KBM-7 (cell line): Measurements from ENCODE around the gene HTR4.

Source experiments
- DNase-seq: peaks from one replicate; pipeline ENCODE4 v3.0.0-alpha.2; 2015
- in situ Hi-C: fragments of 300-500 bp; cut with MboI; formaldehyde crosslinking; loops from 2 replicates; pipeline ENCODE4 v1.14.3; 2020; ENCODE audit warnings: low sequenced_read_pairs, low pct_unique_long_range_greater_than_20kb, mixed read lengths

Gene HTR4

DNA sequence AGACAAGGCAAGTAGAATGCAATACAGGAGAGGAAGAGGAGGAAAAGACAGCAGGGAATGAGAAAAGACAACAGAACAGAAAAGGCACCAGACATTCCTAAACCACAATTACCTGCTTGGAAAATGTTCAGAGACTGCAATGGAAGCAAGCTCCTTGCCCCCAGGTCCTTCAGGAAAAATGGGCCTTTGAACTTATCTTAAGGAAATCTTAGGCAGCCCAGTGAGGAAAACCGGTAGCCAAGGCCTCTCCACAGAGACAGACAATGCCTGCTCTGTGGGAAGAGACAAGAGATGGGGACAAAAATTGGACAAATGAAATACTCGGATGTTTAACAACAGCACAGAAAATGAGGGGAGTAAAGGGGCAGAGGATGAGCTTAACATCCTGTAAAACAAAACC, 31.2 kb downstream of the HTR4 start:
- DNase-seq: no peak
- in situ Hi-C loops: no loop called here

DNA sequence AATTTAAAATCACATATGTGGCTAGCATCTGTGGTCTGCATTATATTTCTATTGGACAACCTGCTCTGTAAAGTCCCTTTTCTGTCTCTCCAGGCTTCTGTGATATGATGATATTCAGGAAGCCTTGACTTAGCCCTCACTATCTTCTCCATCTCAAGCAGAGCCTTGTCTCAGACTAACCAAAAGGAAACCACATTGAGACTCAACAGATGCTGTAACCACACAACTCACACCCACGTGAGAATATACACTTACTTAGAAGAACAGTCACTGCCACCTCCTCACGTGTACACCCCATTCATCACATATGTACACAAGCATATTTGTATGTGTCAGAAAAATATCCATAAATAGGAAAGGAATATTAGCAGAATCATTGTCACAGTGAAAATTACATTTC, 33.6 kb downstream of the HTR4 start:
- peak; percentile 4 for DNase-seq
- in situ Hi-C loops: no loop called here

DNA sequence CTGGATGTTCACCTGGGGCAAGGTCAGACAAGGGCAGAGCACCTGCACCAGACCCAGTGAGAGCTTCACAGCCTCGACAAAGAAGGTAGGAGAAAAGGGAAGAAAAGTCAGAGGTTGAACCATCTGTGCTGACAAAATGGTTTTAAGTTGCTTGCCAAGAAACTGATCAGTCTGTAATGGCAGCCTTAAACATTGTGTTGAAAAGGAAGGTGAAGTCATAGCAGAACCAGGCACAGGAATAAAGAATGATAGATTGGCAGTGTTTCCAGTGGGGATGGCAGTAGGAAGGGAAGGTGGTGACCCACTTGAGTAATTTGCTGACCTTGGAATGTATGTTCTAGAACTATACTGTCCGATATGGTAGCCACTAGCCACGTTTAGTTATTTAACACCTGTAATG, 34.2 kb downstream of the HTR4 start:
- no peak for DNase-seq
- in situ Hi-C loops: no loop called here

DNA sequence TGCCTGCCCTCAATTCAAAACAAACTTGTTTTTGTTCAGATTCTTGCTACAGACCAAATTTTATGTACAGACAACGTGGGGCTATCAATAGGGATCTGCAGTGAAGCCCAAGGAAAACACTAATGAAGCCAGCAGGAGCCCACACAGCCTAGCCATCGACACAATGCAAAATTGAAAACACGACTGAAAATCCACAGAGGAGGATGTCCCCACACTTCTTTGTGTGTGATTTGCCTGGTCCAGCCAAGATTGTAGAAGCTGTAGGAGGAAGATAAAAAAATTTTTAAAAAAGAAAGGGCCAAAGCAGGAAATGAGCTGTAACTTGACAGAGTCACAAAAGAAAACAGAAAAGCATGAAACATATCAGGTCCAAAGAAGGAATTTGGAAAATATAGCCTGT, 34.8 kb downstream of the HTR4 start:
- in situ Hi-C loops: no loop called here
- no peak for DNase-seq

DNA sequence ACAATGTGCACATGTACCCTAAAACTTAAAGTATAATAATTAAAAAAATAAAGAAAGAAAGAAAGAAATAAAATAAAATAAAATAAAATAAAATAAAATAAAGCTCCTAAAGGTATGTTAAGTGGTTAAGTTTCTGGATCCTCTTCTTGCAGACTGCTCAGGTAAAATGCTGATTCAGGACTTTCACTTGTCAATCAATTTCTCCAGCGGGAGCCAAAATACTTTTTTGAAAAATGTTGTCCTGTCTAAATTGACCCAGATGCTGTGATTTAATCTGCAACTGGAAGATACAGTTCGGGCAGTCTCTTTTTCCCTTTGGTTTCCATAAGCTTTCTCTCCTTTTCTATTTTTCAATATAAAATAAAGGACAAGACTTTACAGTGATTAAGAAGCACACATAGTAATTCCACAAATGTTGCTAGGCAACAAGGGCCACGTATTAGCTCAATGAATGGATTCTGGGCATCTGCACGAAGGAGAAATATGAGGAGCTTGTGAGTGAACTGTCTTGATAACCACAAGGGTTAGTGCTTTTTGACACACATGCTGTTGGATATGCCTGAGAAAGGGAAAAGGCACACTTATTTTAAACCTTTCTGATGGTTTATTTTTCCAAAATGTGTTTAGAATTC, 38.6 kb downstream of the HTR4 start:
- in situ Hi-C loops: no loop called here
- no peak for DNase-seq

DNA sequence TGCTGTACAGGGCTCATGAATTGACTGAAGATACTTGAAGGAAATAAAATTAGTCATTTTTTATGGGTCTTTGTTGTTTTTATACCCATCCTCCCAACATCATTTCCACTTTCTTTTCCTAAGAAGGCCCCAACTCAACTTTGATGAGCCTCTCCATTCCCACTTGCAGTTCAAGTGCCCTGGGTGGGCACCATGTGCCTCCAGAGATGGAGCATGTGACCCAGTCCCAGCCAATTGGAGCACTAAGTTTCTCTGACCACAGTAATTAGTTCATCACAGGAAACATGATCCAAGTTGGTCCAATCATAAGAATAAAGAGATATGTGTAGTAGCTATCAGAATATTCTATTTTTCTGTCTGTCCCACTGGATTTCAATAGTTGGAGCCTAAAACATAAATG, 46.9 kb downstream of the HTR4 start:
- in situ Hi-C loops: no loop called here
- DNase-seq: no peak

DNA sequence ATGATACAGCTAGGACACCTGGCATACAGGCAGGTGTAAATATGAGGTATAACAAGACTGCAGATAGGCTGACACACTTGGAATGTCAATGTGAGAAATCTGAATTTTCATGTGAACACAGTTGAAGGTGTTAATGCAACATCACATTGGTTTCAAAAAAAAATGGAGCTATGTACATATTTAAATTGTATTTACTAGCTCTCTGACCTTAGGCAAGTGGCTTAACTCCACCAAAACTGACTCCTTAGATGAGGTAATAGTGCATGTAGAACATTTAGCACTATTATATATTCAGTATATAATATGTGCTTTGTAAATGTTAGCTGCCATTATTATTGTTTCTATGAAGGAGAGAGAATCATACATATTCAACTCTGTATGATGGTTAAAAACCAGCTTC, 48.0 kb downstream of the HTR4 start:
- DNase-seq: no peak
- in situ Hi-C loops: no loop called here

DNA sequence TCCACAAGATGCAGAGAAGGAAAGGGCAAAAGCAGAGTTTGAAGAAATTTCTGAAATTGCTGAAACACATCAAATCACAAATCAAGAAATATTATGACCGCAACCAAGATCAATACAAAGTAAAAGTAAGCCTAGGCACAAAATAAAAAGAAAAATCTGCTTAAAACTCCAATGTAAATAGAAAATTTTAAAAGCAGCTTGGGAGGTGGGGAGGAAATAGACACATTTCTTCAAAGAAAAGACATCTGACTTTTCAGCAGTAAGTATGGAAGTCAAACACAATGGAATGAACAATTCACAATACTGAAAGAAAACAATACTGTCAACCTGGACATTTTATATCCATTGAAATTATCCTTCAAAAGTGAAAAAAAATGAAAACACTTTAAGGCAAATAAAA, 55.1 kb downstream of the HTR4 start:
- DNase-seq: no peak
- in situ Hi-C loops: no loop called here

DNA sequence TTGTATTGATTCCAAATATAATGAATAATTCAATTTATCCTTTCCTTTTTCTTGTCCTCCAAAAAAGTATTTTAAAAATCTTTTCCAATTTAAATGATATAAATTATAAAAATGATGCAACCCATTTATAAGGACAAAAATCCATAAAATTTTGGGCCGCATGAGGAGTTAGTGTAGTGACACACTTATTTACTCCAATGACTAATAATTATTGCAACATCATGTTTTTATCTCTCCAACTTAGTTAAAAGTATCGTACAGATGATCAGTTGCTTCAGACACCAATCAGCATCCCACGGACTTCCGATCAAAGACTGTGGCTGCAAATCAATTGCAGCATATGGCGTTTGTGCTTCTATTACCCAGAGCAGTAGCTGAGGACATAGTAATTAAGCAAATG, 58.6 kb downstream of the HTR4 start:
- DNase-seq: no peak
- in situ Hi-C loops: no loop called here

DNA sequence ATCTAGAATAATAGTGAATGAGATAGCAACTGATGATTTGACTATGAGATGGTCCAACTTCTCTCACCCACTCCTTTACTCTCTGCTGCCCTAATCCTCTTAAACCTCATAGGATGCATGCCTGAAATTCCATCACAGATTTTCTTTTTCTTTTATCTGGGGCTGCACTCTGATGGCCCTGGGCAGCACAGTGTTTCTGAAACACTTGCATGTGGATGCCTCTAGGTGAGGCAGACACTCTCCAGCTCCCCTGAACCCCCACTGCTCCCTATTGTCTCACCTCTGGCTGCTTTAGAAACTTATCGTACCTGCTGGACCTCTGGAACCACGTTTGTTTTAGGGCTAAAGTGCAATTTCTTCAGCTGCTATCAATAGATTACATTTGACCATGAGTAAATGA, 67.5 kb downstream of the HTR4 start:
- DNase-seq: no peak

DNA sequence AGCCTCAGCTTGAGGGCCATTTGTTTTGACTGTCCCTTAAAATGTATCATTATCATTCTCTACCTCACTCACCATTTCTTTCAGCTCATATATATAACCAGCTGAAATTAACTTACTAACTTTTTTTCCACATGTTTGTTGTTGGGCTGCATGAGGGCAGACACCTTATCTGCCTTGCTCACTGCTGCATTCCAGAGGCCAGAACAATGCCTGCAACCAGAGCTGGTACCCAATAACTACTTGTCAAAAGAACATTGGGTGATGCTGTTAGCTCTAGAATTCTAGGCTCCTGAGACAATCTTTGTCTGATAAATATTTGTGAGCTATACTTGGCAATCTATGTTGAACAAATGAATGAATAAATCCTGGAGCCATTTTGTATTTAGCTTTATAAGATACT, 68.3 kb downstream of the HTR4 start:
- no peak for DNase-seq
- in situ Hi-C loops: no loop called here

More for the DNA sequence above, 67.5 kb downstream of the HTR4 start:
- in situ Hi-C loops: no loop called here

DNA sequence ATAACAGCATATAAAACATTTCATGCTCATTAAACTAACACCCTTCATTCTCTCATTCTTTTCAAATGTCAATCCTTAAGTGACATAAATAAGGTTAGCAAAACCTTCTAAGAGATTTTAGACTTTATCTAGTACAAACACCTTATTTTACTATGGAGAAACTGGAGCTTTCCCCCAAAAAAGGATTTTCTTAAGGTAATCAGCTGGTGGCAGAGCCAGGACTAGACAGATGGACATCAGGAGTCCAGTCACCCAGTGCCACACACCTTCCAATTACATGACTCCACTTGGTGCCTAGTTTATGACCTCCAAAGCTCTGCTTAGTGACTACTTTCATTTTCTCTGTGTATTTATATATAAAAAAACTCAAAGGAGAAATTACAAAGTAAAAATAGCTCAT, 70.2 kb downstream of the HTR4 start:
- DNase-seq: no peak
- in situ Hi-C loops: no loop called here

DNA sequence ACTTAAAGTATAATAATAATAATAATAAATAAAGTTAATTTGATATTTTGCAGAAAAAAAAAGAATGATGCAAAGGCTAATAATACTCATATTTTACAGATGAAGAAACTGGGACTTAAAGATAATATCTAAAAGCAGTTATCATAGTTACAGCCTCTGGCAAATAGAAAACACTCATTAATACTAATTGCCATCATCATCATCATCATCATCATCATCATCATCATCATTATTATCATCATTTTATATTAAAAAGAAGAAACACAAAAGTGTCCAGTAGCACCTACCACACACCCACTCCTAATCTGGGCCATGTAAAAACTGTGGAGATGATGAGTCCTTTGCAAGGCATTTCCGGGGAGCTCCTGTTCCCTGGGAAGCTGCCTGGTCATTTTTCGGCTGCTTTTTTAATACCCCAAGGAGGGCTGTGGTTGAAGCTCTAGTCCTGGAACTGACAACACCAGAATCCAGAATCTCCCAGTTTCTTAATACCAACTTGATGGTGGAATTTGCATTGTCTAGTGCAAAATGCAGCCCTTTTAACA, 70.8 kb downstream of the HTR4 start:
- DNase-seq: no peak

DNA sequence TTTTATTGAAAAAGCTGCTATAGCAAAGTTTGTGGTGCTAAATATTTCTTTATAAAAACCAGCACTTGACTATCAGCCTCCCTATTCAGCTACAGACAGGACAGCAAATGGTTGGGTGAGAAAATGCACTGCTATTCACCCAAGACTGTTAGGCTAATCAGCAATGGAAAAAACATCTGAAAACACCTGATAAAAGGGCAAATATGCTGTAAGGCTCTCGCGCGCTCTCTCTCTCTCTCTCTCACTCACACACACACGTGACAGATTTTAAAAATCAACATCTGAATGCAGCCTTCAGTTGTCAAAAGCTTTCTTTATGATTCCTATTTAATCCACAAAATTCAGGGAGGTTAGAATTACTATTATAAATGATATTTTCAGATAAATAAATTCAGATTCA, 80.2 kb downstream of the HTR4 start:
- DNase-seq: no peak
- in situ Hi-C loops: no loop called here

More for the DNA sequence above, 70.8 kb downstream of the HTR4 start:
- in situ Hi-C loops: no loop called here

DNA sequence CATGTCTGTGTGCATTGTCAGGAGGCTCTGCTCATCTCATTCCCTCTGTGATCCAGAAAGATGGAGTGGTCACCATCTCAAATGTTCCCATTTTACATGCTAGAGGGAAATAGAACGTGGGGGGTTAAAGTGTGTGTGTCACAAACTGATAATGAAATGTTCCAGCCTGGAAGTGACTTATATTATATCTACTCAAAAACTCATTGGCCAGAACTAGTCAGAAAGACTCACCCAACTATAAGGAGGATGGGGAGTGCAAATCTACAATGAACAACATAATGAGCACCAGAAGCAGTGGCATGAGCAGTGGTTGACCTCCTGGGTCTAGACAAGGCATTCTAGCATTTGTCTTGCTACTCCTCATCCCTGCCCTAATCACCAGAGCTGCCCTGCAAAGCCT, 81.0 kb downstream of the HTR4 start:
- DNase-seq: no peak
- in situ Hi-C loops: no loop called here

DNA sequence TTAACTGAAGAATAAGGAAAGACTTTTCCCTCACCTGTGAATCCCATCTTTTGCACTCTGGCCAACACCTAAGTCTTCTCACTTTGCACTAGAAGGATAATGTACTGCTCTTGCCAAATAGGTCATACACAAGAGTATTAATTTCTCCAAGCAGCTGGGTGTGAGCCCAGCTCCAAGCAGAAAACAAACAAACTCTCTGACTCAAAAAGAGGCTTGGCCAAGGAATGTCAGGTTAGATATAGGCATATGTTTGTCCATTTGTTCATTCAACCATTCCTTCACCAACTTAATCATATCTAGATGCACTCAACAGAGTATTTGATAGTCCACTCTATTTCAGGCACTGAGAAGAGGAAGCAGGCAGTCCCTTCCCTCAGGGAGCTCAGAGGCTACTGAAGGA, 84.4 kb downstream of the HTR4 start:
- DNase-seq: no peak
- in situ Hi-C loops: no loop called here

DNA sequence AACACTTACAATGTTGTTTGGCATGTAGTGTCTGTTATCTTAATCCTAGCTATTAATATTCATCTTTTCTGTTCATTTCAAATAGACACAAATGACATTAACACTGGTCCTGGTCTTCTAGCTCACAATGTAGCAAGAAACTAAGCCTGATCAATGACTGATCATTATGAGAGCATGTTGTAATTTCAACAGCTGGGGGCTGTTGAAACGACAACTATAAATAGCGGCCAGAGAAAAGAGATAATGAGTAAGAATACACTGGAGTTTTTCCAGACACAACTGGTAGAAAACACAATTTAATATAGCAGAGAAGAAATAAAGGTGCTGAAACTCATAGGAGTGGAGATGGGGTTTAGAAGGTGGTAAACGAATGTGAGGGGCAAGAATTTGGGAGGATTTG, 89.2 kb downstream of the HTR4 start:
- DNase-seq: no peak
- in situ Hi-C loops: no loop called here

DNA sequence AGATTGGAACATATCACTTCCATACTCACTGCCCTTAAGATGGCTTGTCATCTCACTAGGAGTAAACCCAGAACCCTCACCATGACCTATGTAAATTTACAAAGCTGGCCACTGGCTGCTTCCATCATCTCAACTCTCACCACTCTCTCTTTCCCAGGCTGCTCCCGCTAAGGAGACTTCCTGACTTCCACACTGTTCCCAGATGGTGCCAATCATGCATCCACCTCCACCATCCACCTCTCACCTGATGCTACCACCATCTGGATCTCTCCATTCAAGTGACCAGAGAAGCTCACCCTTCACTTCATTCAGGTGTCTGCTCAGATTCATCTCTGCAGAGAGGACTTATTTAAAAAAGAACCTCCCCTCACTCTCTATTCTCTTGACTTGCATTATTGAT, 91.3 kb downstream of the HTR4 start:
- in situ Hi-C loops: no loop called here
- DNase-seq: no peak

DNA sequence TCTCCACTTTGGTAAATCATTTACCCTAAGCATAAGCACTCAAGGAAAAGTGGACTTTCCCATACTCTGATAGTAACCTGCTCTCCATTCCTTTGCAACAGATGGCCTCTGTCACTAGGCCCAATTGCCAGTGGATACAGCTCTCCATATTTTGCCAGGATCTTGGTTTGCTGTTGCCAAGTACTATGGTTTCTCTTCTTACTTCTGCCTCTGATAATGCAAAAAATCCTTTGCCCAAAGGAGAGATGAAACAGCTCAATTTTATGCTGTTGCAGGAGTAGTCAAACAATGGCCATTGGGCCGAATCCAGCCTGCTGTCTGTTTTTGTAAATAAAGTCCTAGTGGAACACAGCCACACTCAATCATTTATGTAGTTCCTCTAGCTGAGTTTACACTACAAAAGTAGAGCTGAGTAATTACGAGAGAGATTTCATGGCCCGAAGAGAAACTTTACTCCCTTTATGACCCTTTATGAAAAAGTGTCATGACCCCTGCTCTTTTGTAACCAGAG, 92.5 kb downstream of the HTR4 start:
- in situ Hi-C loops: no loop called here
- no peak for DNase-seq

DNA sequence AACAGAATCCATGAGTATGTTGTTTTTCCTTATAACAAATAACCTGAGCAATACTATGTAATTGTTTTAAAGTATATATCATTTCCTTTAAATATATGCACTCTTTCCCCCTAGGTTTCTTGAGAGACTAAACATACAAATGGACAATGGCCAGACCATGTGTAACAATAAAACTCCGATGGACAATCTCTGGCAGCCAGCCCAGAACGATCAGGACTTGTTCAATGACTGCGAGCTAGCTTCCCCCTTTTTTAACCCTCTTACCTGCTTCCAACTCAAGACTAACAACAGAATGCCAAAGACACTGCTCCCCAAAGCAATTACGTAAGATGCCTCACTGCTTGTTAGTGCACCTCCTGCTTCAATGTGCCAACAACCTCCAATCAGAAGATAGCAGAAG, 94.9 kb downstream of the HTR4 start:
- in situ Hi-C loops: no loop called here
- no peak for DNase-seq

DNA sequence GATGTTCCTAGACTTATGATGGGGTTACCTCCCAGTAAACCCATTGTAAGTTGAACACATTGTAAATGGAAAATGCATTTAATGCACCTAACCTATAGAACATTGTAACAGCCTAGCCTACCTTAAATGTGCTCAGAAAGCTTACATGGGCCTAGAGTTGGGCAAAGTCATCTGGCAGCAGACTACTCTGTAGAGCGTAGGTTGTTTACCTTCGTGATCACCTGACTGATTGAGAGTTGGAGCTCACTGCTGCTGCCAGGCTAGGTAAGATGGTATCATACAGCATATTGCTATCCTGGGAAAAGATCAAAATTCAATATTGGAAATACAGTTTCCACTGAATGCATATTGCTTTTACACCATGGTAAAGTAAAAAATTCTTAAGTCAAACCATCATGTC, 95.4 kb downstream of the HTR4 start:
- in situ Hi-C loops: no loop called here
- DNase-seq: no peak
